Measurements from ENCODE around the gene CD40.
"Not testable (repeated sequence)": the region's sequence is repeated elsewhere in the genome, so short reads cannot be mapped to it uniquely, and the experiment has no call there.

The CD40 gene

GRCh38 chr20:46117704-46118467, at the start of gene CD40:
Gene CD40, plus strand, starts transcription at chr20:46118314. Its CDS starts 30 bp downstream, at chr20:46118344.
- peak; percentile 58 for DNase-seq

- DNase-seq: no peak
Measured at GRCh38 chr20:46070215-46070900, 47.8 kb upstream of the CD40 start.

- DNase-seq: no peak
Measured at GRCh38 chr20:46071573-46071972, 46.5 kb upstream of the CD40 start.

GRCh38 chr20:46073024-46073423, 45.1 kb upstream of the CD40 start:
- DNase-seq: no peak

- DNase-seq: no peak
Measured at GRCh38 chr20:46073443-46073842, 44.7 kb upstream of the CD40 start.

- DNase-seq: no peak
Measured at GRCh38 chr20:46074006-46074405, 44.1 kb upstream of the CD40 start.

GRCh38 chr20:46076806-46077205, 41.3 kb upstream of the CD40 start:
- DNase-seq: no peak

- DNase-seq: no peak
Measured at GRCh38 chr20:46077642-46078305, 40.3 kb upstream of the CD40 start.

GRCh38 chr20:46078954-46079353, 39.2 kb upstream of the CD40 start:
- DNase-seq: no peak

- DNase-seq: no peak
Measured at GRCh38 chr20:46081074-46081473, 37.0 kb upstream of the CD40 start.

- no peak for DNase-seq
Measured at GRCh38 chr20:46083101-46083500, 35.0 kb upstream of the CD40 start.

GRCh38 chr20:46083531-46084061, 34.5 kb upstream of the CD40 start:
- DNase-seq: no peak

- no peak for DNase-seq
Measured at GRCh38 chr20:46084805-46085178, 33.3 kb upstream of the CD40 start.

- no peak for DNase-seq
Measured at GRCh38 chr20:46085179-46085851, 32.8 kb upstream of the CD40 start.

GRCh38 chr20:46087161-46087560, 31.0 kb upstream of the CD40 start:
- no peak for DNase-seq

GRCh38 chr20:46088409-46089166, 29.5 kb upstream of the CD40 start:
- peak; percentile 8 for DNase-seq

- no peak for DNase-seq
Measured at GRCh38 chr20:46089167-46089416, 29.0 kb upstream of the CD40 start.

- peak; percentile 95 for DNase-seq
Measured at GRCh38 chr20:46089417-46090388, 28.4 kb upstream of the CD40 start, which contains the start of gene NCOA5. Gene NCOA5, minus strand, starts transcription at chr20:46089962. Its CDS starts 10,538 bp downstream, at chr20:46079424.

- not testable (repeated sequence) for DNase-seq
Measured at GRCh38 chr20:46091622-46092535, 26.2 kb upstream of the CD40 start.

- DNase-seq: no peak
Measured at GRCh38 chr20:46093531-46093930, 24.6 kb upstream of the CD40 start.
